PC-9 (cell line): ENCODE data around the gene TRABD2A.

Experiments
- CTCF ChIP-seq: fragments of 200-600 bp; sonication (generic); conservative IDR thresholded peaks from 2 replicates; pipeline ENCODE4 v1.6.1; 2017; ENCODE audit warnings: mixed run types, antibody characterized with exemption, mild to moderate bottlenecking, moderate library complexity
- EZH2 ChIP-seq: fragments of 200-600 bp; sonication (generic); IDR thresholded peaks from 2 replicates; pipeline ENCODE4 v1.8.0; 2017; ENCODE audit warnings: antibody characterized with exemption, low read depth

DNA sequence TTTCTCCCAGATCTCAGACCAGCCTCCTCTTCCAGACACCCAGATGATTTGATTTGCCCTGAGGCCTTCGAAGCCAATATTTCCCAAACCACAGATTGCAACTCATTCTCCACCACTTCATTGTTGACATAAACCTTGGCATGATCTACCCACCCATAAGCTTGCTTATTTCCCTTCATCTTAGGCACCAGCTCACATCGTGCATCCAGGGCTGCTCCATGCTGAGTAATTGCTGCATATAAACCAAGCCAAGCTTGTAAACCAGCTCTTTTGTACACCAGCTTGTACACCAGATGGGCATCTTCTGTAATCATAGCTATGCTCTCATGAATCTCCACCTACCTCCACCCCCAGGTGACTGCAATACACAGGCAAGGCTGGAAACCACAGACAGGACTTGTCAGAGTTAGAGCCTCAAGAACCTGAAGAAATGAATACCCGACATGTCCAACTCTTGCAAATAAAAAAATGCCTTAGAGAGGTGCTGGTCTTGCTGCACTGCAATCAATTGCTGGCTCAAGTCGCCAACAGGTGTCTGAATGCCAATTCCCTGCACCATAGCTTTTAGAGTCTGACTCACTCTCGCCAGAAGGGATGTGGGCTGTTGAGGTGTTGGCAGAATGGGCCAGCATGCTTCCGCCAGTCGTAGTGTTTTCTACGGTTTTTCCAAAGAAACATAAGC lies 31.5 kb downstream of the TRABD2A start:
- TF ChIP-seq CTCF (no peak), EZH2 (no peak)
